ENCODE data around the gene LRRC59. TPM values are rescaled to one million over a fixed set of nuclear protein-coding genes. Genes with fewer than 3 reads are reported as not detected.

Gene LRRC59
- polyA plus RNA-seq, 1 donor (not counting 4 experiments of a cell fraction or from before 2014, with no cell fraction given), result 152 TPM

DNA sequence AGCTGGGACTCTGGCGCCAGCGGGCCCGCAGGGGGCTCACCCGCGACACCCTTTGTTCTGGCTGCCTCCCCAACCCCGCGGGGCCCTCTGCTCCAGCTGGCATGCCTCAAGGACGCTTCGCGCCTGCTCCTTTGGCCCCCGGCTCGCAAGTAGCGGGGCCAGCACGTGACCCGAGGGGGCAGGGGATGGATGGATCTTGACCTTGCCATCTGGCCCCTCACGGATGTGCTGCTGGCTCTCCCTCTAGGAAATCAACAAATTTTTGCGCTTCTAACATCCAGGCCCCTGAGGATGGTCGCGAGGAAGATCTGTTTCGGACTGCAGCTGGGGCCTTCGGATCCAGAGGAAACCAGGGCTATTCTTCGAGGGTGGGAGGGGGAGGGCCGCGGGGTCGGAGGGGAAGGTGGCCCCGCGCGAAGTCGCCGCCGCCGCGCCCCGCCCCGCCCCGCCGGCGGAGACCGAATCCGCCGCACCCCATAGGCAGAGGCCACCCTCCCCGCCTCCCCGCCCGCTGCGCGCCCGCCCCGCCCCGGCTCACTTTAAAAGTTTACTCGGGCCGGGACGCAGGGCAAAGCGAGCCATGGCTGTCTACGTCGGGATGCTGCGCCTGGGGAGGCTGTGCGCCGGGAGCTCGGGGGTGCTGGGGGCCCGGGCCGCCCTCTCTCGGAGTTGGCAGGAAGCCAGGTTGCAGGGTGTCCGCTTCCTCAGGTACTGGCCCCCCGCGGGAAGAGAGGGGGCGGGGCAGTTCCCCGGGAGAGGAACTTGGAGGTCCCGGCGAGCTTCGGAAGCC lies 28.6 kb upstream of the LRRC59 start, which contains the start of gene ACSF2:
ACSF2 (plus strand) TSS at position 537 of the 790 bp plus-strand sequence; CDS start at position 581, 44 bp downstream.
- Histone ChIP-seq H3K9me3 (ENCODE audit: control insufficient read depth, low read depth, low read length) (no peaks in the 10 kb centered on the region), H3K4me3 (ENCODE audit: control insufficient read depth in 2 of 3, extremely low read depth in 1 of 3, insufficient read depth in 2 of 3, low read depth in 1 of 3, low read length in 3 of 3) (peak within 1 kb of the TSS; percentile 67 to 85 (median 83)), H3K79me2 (ENCODE audit: control insufficient read depth, insufficient read depth, low read length) (peaks cover 24% of the 10 kb centered on the region), H2AFZ (ENCODE audit: control insufficient read depth, low read length) (peak within 1 kb of the TSS; percentile 87), H3K9me1 (ENCODE audit: control insufficient read depth, extremely low read depth, insufficient read depth, low read length) (no peaks in the 10 kb centered on the region), H3K4me2 (ENCODE audit: control insufficient read depth, extremely low read depth, insufficient read depth, low read depth, low read length) (peak within 1 kb of the TSS; percentile 100), H3K36me3 (ENCODE audit: control insufficient read depth in 2 of 2, extremely low read depth in 1 of 2, insufficient read depth in 2 of 2, low read length in 2 of 2) (no peaks in the 10 kb centered on the region), H3K27ac (ENCODE audit: control insufficient read depth, insufficient read depth, low read length) (peak within 1 kb of the TSS; percentile 69), H3K4me1 (ENCODE audit: control insufficient read depth, extremely low read depth, insufficient read depth, low read length) (peaks cover 66% of the 10 kb centered on the region), H3K9ac (ENCODE audit: control insufficient read depth, extremely low read depth, insufficient read depth, low read length) (peak within 1 kb of the TSS; percentile 84), H4K20me1 (ENCODE audit: control insufficient read depth, extremely low read depth, insufficient read depth, low read length) (no peaks in the 10 kb centered on the region), H3K27me3 (ENCODE audit: control insufficient read depth, extremely low read depth, insufficient read depth, low read length) (no peaks in the 10 kb centered on the region)
- dilution Hi-C loops (cut with MboI; ENCODE audit: extremely low pct_ligation_motif_present, low sequenced_read_pairs), result no loop called here
- FAIRE-seq (no peak), DNase-seq (ENCODE audit: low read depth, low spot score) (no peak)
- TF ChIP-seq, protein P1, sequence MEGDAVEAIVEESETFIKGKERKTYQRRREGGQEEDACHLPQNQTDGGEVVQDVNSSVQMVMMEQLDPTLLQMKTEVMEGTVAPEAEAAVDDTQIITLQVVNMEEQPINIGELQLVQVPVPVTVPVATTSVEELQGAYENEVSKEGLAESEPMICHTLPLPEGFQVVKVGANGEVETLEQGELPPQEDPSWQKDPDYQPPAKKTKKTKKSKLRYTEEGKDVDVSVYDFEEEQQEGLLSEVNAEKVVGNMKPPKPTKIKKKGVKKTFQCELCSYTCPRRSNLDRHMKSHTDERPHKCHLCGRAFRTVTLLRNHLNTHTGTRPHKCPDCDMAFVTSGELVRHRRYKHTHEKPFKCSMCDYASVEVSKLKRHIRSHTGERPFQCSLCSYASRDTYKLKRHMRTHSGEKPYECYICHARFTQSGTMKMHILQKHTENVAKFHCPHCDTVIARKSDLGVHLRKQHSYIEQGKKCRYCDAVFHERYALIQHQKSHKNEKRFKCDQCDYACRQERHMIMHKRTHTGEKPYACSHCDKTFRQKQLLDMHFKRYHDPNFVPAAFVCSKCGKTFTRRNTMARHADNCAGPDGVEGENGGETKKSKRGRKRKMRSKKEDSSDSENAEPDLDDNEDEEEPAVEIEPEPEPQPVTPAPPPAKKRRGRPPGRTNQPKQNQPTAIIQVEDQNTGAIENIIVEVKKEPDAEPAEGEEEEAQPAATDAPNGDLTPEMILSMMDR (optimal IDR thresholded peaks at IDR 0.05 in 1 of 3, IDR thresholded peaks at IDR 0.05 in 1 of 3, conservative IDR thresholded peaks at IDR 0.05 in 1 of 3; ENCODE audit: extremely low read depth in 1 of 3, insufficient read depth in 2 of 3, low read length in 3 of 3), result no peak
- TF ChIP-seq EZH2 (IDR thresholded peaks at IDR 0.05; ENCODE audit: low read length), result no peak

DNA sequence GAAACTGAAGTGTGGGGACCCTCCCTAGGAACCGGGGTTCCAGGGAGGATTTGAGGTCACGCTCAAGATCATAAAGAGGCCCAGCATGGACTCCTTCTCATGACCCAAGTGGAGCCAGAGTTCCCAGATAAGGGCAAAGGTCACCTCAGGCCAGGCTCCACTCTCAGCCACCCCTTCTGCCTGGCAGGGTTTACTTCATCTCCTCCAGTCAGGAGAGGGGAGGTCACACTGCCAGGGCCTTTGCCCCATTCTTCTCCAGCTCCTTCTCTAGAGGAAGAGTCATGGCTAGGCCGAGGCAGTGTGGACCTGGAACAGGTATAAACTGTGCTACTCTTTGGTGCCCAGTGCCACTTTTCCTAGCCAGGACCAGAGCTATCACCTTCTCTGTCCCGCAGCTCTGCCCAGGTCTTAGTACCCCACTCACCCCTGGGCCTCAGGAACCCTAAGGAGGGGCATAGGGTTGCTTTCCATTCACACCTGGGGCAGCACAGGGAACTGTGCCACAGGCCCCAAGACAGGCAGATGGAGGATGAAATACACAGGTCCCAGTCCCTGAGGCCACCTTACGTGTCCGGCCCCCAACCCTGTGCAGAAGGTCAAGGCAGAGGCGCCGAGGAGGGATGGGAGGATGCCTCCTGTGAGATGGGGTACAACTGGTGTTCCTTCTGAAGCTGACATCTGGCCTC lies 27.8 kb upstream of the LRRC59 start:
- H3K4me2 ChIP-seq (ENCODE audit: control insufficient read depth, extremely low read depth, insufficient read depth, low read depth, low read length), result peak overlapping the region; percentile 83
- no peaks in the 10 kb centered on the region for H3K9me1 ChIP-seq (ENCODE audit: control insufficient read depth, extremely low read depth, insufficient read depth, low read length)
- H3K79me2 ChIP-seq (ENCODE audit: control insufficient read depth, insufficient read depth, low read length), result peaks cover 21% of the 10 kb centered on the region
- peaks cover 69% of the 10 kb centered on the region for H3K4me1 ChIP-seq (ENCODE audit: control insufficient read depth, extremely low read depth, insufficient read depth, low read length)
- no peak overlapping the region for H3K27ac ChIP-seq (ENCODE audit: control insufficient read depth, insufficient read depth, low read length)
- peak overlapping the region in 2 of 3 experiments; percentile 64 to 67 for H3K4me3 ChIP-seq (ENCODE audit: control insufficient read depth in 2 of 3, extremely low read depth in 1 of 3, insufficient read depth in 2 of 3, low read depth in 1 of 3, low read length in 3 of 3)
- DNase-seq (ENCODE audit: low read depth, low spot score) (no peak), FAIRE-seq (no peak)
- no peak for TF ChIP-seq EZH2 (IDR thresholded peaks at IDR 0.05; ENCODE audit: low read length)
- TF ChIP-seq, protein P1 (optimal IDR thresholded peaks at IDR 0.05 in 1 of 3, IDR thresholded peaks at IDR 0.05 in 1 of 3, conservative IDR thresholded peaks at IDR 0.05 in 1 of 3; ENCODE audit: extremely low read depth in 1 of 3, insufficient read depth in 2 of 3, low read length in 3 of 3), result no peak
- H3K9ac ChIP-seq (ENCODE audit: control insufficient read depth, extremely low read depth, insufficient read depth, low read length), result peak overlapping the region; percentile 54
- H3K36me3 ChIP-seq (ENCODE audit: control insufficient read depth in 2 of 2, extremely low read depth in 1 of 2, insufficient read depth in 2 of 2, low read length in 2 of 2), result no peaks in the 10 kb centered on the region
- dilution Hi-C loops (cut with MboI; ENCODE audit: extremely low pct_ligation_motif_present, low sequenced_read_pairs), result no loop called here
- no peaks in the 10 kb centered on the region for H3K27me3 ChIP-seq (ENCODE audit: control insufficient read depth, extremely low read depth, insufficient read depth, low read length)
- no peaks in the 10 kb centered on the region for H4K20me1 ChIP-seq (ENCODE audit: control insufficient read depth, extremely low read depth, insufficient read depth, low read length)
- no peaks in the 10 kb centered on the region for H3K9me3 ChIP-seq (ENCODE audit: control insufficient read depth, low read depth, low read length)
- H2AFZ ChIP-seq (ENCODE audit: control insufficient read depth, low read length), result no peak overlapping the region
